ENCODE data around the gene MTERF2. TPM values are rescaled to one million over a fixed set of nuclear protein-coding genes. Genes with fewer than 3 reads are reported as not detected.

The MTERF2 gene
- total and polyA plus RNA-seq, 2 donors, result 11.1 to 18.8 TPM

GRCh38 chr12:106953352-106954250, 33.3 kb downstream of the MTERF2 start:
- no peaks in the 10 kb centered on the region for H3K9me3 ChIP-seq (ENCODE audit: control insufficient read depth in 2 of 2, insufficient read depth in 1 of 2, low read length in 1 of 2)
- H3K27me3 ChIP-seq (ENCODE audit: control insufficient read depth in 2 of 2, insufficient read depth in 1 of 2, low read length in 1 of 2), result no peaks in the 10 kb centered on the region
- H3K4me3 ChIP-seq (ENCODE audit: low read length in 2 of 2), result no peak overlapping the region
- DNase-seq (ENCODE audit: low read depth in 6 of 9, low spot score in 9 of 9), result no peak
- H3K4me1 ChIP-seq (ENCODE audit: control insufficient read depth in 2 of 2, insufficient read depth in 2 of 2, low read length in 2 of 2), result peaks cover 7% of the 10 kb centered on the region in 2 donors
- WGBS, result 96% methylated on average over 12 of the region's 12 CpGs
- H3K36me3 ChIP-seq (ENCODE audit: control insufficient read depth in 2 of 2, insufficient read depth in 2 of 2, low read length in 1 of 2), result no peaks in the 10 kb centered on the region
- H3K27ac ChIP-seq (ENCODE audit: low read depth in 1 of 2, low read length in 1 of 2), result no peak overlapping the region

- H3K4me3 ChIP-seq (ENCODE audit: low read length in 2 of 2), result no peak overlapping the region
- no peak for DNase-seq (ENCODE audit: low read depth in 6 of 9, low spot score in 9 of 9)
- no peaks in the 10 kb centered on the region for H3K27me3 ChIP-seq (ENCODE audit: control insufficient read depth in 2 of 2, insufficient read depth in 1 of 2, low read length in 1 of 2)
- H3K9me3 ChIP-seq (ENCODE audit: control insufficient read depth in 2 of 2, insufficient read depth in 1 of 2, low read length in 1 of 2), result no peaks in the 10 kb centered on the region
- 97% methylated on average over 5 of the region's 5 CpGs for WGBS
- peaks cover 7% of the 10 kb centered on the region in 2 donors for H3K4me1 ChIP-seq (ENCODE audit: control insufficient read depth in 2 of 2, insufficient read depth in 2 of 2, low read length in 2 of 2)
- H3K36me3 ChIP-seq (ENCODE audit: control insufficient read depth in 2 of 2, insufficient read depth in 2 of 2, low read length in 1 of 2), result no peaks in the 10 kb centered on the region
- H3K27ac ChIP-seq (ENCODE audit: low read depth in 1 of 2, low read length in 1 of 2), result no peak overlapping the region
These were observed 36.4 kb downstream of the MTERF2 start for GRCh38 chr12:106950591-106950990.

GRCh38 chr12:106947461-106947860, 39.5 kb downstream of the MTERF2 start:
- DNase-seq (ENCODE audit: low read depth in 6 of 9, low spot score in 9 of 9), result no peak
- Histone ChIP-seq H3K36me3 (ENCODE audit: control insufficient read depth in 2 of 2, insufficient read depth in 2 of 2, low read length in 1 of 2) (no peaks in the 10 kb centered on the region), H3K9me3 (ENCODE audit: control insufficient read depth in 2 of 2, insufficient read depth in 1 of 2, low read length in 1 of 2) (no peaks in the 10 kb centered on the region), H3K27me3 (ENCODE audit: control insufficient read depth in 2 of 2, insufficient read depth in 1 of 2, low read length in 1 of 2) (no peaks in the 10 kb centered on the region), H3K4me1 (ENCODE audit: control insufficient read depth in 2 of 2, insufficient read depth in 2 of 2, low read length in 2 of 2) (no peaks in the 10 kb centered on the region), H3K4me3 (ENCODE audit: low read length in 2 of 2) (no peak overlapping the region), H3K27ac (ENCODE audit: low read depth in 1 of 2, low read length in 1 of 2) (no peak overlapping the region)

GRCh38 chr12:106945261-106945851, 41.6 kb downstream of the MTERF2 start:
- no peak overlapping the region for H3K4me3 ChIP-seq (ENCODE audit: low read length in 2 of 2)
- no peaks in the 10 kb centered on the region for H3K9me3 ChIP-seq (ENCODE audit: control insufficient read depth in 2 of 2, insufficient read depth in 1 of 2, low read length in 1 of 2)
- H3K36me3 ChIP-seq (ENCODE audit: control insufficient read depth in 2 of 2, insufficient read depth in 2 of 2, low read length in 1 of 2), result no peaks in the 10 kb centered on the region
- H3K4me1 ChIP-seq (ENCODE audit: control insufficient read depth in 2 of 2, insufficient read depth in 2 of 2, low read length in 2 of 2), result no peaks in the 10 kb centered on the region
- DNase-seq (ENCODE audit: low read depth in 6 of 9, low spot score in 9 of 9), result no peak
- H3K27me3 ChIP-seq (ENCODE audit: control insufficient read depth in 2 of 2, insufficient read depth in 1 of 2, low read length in 1 of 2), result peaks cover 0 to 2% of the 10 kb centered on the region in 2 donors
- 19% methylated on average over 1 of the region's 1 CpG for WGBS
- no peak overlapping the region for H3K27ac ChIP-seq (ENCODE audit: low read depth in 1 of 2, low read length in 1 of 2)

- WGBS, result 91% methylated on average over 2 of the region's 2 CpGs
- H3K36me3 ChIP-seq (ENCODE audit: control insufficient read depth in 2 of 2, insufficient read depth in 2 of 2, low read length in 1 of 2), result no peaks in the 10 kb centered on the region
These were observed 44.2 kb downstream of the MTERF2 start for GRCh38 chr12:106942775-106943174.

GRCh38 chr12:106941481-106942156, 45.3 kb downstream of the MTERF2 start:
- H3K27me3 ChIP-seq (ENCODE audit: control insufficient read depth in 2 of 2, insufficient read depth in 1 of 2, low read length in 1 of 2), result peaks cover 0 to 2% of the 10 kb centered on the region in 2 donors
- H3K4me1 ChIP-seq (ENCODE audit: control insufficient read depth in 2 of 2, insufficient read depth in 2 of 2, low read length in 2 of 2), result no peaks in the 10 kb centered on the region
- DNase-seq (ENCODE audit: low read depth in 6 of 9, low spot score in 9 of 9), result no peak
- H3K27ac ChIP-seq (ENCODE audit: low read depth in 1 of 2, low read length in 1 of 2), result no peak overlapping the region
- no peak overlapping the region for H3K4me3 ChIP-seq (ENCODE audit: low read length in 2 of 2)
- H3K9me3 ChIP-seq (ENCODE audit: control insufficient read depth in 2 of 2, insufficient read depth in 1 of 2, low read length in 1 of 2), result no peaks in the 10 kb centered on the region
- no peaks in the 10 kb centered on the region for H3K36me3 ChIP-seq (ENCODE audit: control insufficient read depth in 2 of 2, insufficient read depth in 2 of 2, low read length in 1 of 2)
- 79% methylated on average over 6 of the region's 6 CpGs for WGBS

More at GRCh38 chr12:106942775-106943174, 44.2 kb downstream of the MTERF2 start:
- no peak overlapping the region for H3K27ac ChIP-seq (ENCODE audit: low read depth in 1 of 2, low read length in 1 of 2)
- H3K9me3 ChIP-seq (ENCODE audit: control insufficient read depth in 2 of 2, insufficient read depth in 1 of 2, low read length in 1 of 2), result no peaks in the 10 kb centered on the region
- peaks cover 0 to 2% of the 10 kb centered on the region in 2 donors for H3K27me3 ChIP-seq (ENCODE audit: control insufficient read depth in 2 of 2, insufficient read depth in 1 of 2, low read length in 1 of 2)
- H3K4me3 ChIP-seq (ENCODE audit: low read length in 2 of 2), result no peak overlapping the region
- H3K4me1 ChIP-seq (ENCODE audit: control insufficient read depth in 2 of 2, insufficient read depth in 2 of 2, low read length in 2 of 2), result no peaks in the 10 kb centered on the region
- no peak for DNase-seq (ENCODE audit: low read depth in 6 of 9, low spot score in 9 of 9)

- H3K27me3 ChIP-seq (ENCODE audit: control insufficient read depth in 2 of 2, insufficient read depth in 1 of 2, low read length in 1 of 2), result peaks cover 0 to 2% of the 10 kb centered on the region in 2 donors
- H3K27ac ChIP-seq (ENCODE audit: low read depth in 1 of 2, low read length in 1 of 2), result no peak overlapping the region
- DNase-seq (ENCODE audit: low read depth in 6 of 9, low spot score in 9 of 9), result no peak
- H3K36me3 ChIP-seq (ENCODE audit: control insufficient read depth in 2 of 2, insufficient read depth in 2 of 2, low read length in 1 of 2), result no peaks in the 10 kb centered on the region
- H3K9me3 ChIP-seq (ENCODE audit: control insufficient read depth in 2 of 2, insufficient read depth in 1 of 2, low read length in 1 of 2), result no peaks in the 10 kb centered on the region
- 86% methylated on average over 3 of the region's 3 CpGs for WGBS
- no peak overlapping the region for H3K4me3 ChIP-seq (ENCODE audit: low read length in 2 of 2)
- H3K4me1 ChIP-seq (ENCODE audit: control insufficient read depth in 2 of 2, insufficient read depth in 2 of 2, low read length in 2 of 2), result no peaks in the 10 kb centered on the region
These were observed 52.7 kb downstream of the MTERF2 start for GRCh38 chr12:106934277-106934676.
